Measurements from ENCODE around the gene TAF3.

DNA sequence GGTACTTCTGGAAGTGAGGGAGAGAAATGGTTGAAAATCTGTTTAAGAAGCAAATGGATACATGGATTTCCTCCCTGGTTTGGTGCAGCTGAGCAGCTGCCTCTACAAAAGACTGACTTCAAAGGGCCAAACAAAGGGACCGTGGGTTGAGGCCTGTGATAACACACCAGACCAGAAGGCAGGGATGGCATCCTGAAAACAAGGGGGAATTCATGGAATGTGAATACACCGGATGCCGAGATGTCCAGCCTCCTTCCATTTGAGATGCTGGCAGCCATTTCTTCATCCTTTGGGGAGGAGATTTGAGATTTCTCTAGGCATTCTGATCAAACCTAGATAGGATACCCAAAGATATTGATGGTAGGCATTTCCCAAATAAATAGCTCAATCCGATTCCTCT lies 36.9 kb downstream of the TAF3 start:
- TF ChIP-seq, protein P1, sequence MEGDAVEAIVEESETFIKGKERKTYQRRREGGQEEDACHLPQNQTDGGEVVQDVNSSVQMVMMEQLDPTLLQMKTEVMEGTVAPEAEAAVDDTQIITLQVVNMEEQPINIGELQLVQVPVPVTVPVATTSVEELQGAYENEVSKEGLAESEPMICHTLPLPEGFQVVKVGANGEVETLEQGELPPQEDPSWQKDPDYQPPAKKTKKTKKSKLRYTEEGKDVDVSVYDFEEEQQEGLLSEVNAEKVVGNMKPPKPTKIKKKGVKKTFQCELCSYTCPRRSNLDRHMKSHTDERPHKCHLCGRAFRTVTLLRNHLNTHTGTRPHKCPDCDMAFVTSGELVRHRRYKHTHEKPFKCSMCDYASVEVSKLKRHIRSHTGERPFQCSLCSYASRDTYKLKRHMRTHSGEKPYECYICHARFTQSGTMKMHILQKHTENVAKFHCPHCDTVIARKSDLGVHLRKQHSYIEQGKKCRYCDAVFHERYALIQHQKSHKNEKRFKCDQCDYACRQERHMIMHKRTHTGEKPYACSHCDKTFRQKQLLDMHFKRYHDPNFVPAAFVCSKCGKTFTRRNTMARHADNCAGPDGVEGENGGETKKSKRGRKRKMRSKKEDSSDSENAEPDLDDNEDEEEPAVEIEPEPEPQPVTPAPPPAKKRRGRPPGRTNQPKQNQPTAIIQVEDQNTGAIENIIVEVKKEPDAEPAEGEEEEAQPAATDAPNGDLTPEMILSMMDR (IDR thresholded peaks at IDR 0.05), result no peak
- TF ChIP-seq, protein P2, sequence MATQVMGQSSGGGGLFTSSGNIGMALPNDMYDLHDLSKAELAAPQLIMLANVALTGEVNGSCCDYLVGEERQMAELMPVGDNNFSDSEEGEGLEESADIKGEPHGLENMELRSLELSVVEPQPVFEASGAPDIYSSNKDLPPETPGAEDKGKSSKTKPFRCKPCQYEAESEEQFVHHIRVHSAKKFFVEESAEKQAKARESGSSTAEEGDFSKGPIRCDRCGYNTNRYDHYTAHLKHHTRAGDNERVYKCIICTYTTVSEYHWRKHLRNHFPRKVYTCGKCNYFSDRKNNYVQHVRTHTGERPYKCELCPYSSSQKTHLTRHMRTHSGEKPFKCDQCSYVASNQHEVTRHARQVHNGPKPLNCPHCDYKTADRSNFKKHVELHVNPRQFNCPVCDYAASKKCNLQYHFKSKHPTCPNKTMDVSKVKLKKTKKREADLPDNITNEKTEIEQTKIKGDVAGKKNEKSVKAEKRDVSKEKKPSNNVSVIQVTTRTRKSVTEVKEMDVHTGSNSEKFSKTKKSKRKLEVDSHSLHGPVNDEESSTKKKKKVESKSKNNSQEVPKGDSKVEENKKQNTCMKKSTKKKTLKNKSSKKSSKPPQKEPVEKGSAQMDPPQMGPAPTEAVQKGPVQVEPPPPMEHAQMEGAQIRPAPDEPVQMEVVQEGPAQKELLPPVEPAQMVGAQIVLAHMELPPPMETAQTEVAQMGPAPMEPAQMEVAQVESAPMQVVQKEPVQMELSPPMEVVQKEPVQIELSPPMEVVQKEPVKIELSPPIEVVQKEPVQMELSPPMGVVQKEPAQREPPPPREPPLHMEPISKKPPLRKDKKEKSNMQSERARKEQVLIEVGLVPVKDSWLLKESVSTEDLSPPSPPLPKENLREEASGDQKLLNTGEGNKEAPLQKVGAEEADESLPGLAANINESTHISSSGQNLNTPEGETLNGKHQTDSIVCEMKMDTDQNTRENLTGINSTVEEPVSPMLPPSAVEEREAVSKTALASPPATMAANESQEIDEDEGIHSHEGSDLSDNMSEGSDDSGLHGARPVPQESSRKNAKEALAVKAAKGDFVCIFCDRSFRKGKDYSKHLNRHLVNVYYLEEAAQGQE (IDR thresholded peaks at IDR 0.05; ENCODE audit: insufficient read depth in 1 of 2, low read depth in 2 of 2, low read length in 1 of 2), result no peak
- TF ChIP-seq TCF7L2 (IDR thresholded peaks at IDR 0.05; ENCODE audit: low read depth, low read length) (no peak), SIN3A (IDR thresholded peaks at IDR 0.05; ENCODE audit: borderline replicate concordance, insufficient read depth, low read depth, low read length) (no peak)

Measured in Panc1 (cell line).